SJSA1 (cell line): ENCODE measurements around the gene OLFM3. TPM values are rescaled to one million over a fixed set of nuclear protein-coding genes. Genes with fewer than 3 reads are reported as not detected.

Experiments used
- DNase-seq, 2 experiments: peaks; one replicate each; pipeline ENCODE4 v3.0.0-alpha.2; 2015 to 2020; ENCODE audit warnings: low spot score in 2 of 2, low read depth in 1 of 2
- H3K27ac ChIP-seq: fragments of 250-450 bp; sonication (Bioruptor Pico); 2 replicates; pipeline ENCODE4 v1.5.1; 2020; ENCODE audit warnings: mild to moderate bottlenecking, moderate library complexity
- H3K27me3 ChIP-seq: fragments of 250-450 bp; sonication (Bioruptor Pico); replicated peaks from 2 replicates; pipeline ENCODE4 v1.5.1; 2020; ENCODE audit warnings: mild to moderate bottlenecking, moderate library complexity
- H3K36me3 ChIP-seq: fragments of 250-450 bp; sonication (Bioruptor Pico); 2 replicates; pipeline ENCODE4 v1.5.1; 2020; ENCODE audit warnings: mild to moderate bottlenecking
- H3K4me1 ChIP-seq: fragments of 250-450 bp; sonication (Bioruptor Pico); replicated peaks from 2 replicates; pipeline ENCODE4 v1.6.1; 2021; ENCODE audit warnings: mild to moderate bottlenecking
- H3K4me3 ChIP-seq: fragments of 250-450 bp; sonication (Bioruptor Pico); 2 replicates; pipeline ENCODE4 v1.5.1; 2020; ENCODE audit warnings: mild to moderate bottlenecking
- H3K9me3 ChIP-seq: fragments of 250-450 bp; sonication (Bioruptor Pico); replicated peaks from 2 replicates; pipeline ENCODE4 v1.5.1; 2020; ENCODE audit warnings: mild to moderate bottlenecking
- total RNA-seq: library from RNA; depleted of rRNA; stranded (reverse); fragments of >200 nt; shearing (Covaris generic); gene quantifications from 2 replicates; pipeline ENCODE4 v1.2.3, GENCODE V29; 2014; rRNA removed

The OLFM3 gene
- total RNA-seq = not detected in 2 replicates

DNA sequence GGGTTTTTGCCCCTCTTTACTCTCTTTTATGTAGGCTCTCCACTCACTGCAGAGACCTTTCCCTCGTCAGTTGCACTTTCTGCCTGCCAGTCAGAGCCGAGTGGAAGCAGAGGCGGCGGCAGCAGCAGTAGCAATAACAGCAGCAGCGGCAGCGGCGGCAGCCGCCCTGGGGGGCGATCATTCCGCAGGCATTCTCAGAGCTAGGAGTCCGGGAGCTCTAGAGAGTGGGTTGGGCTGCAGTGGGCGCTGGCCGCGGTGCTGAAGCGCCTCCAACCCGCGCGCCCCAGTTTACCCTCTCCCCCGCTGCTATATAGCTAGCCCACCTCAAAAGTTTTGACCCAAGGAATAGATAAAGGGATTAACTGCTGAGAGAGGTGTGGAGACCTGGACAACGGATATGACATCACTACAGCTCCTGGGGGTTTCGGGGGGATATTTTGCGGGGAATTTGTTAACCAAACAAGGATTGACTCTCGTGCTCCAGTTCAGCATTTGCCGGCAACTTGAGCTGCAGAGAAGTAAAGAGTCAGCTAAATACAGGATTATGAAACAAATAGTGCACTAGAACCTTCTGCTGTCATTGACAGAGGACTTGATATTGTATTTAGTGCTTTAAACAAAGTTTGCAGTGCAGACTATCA, at the start of gene OLFM3:
Gene OLFM3, minus strand, starts transcription at position 102 of the 641 bp plus-strand sequence.
- Histone ChIP-seq H3K9me3 (no peaks in the 10 kb centered on the region), H3K27me3 (0 out of 2 replicates have a peak, but pooled peaks cover 4% of the 10 kb centered on the region), H3K4me3 (no peak within 1 kb of the TSS), H3K4me1 (no peaks in the 10 kb centered on the region), H3K36me3 (no peaks in the 10 kb centered on the region), H3K27ac (no peak within 1 kb of the TSS)
- peak in 1 of 2 experiments; percentile 3 for DNase-seq

DNA sequence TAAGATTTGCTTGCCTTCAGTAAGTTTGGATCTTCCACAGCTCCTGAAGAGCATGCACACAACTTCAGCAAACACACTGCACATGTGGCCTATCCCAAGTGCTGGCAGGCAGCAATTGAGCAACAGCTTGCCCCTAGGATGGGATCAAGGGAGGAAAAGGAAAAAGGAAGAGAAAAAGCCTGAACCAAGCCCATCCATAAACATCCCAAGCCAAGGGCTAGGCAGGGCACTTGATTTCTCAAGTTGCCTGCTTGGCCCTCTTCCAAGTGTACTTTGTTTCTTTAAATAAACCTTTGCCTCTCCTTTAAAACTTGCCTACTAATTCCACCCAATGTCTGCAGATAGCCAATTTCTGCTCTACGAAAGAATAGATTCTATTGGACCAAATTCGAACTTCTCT, 49.0 kb upstream of the OLFM3 start:
- H3K36me3 ChIP-seq = no peaks in the 10 kb centered on the region
- DNase-seq = no peak
- H3K9me3 ChIP-seq = no peaks in the 10 kb centered on the region
- H3K27ac ChIP-seq = no peak overlapping the region
- H3K27me3 ChIP-seq = no peaks in the 10 kb centered on the region
- no peaks in the 10 kb centered on the region for H3K4me1 ChIP-seq
- no peak overlapping the region for H3K4me3 ChIP-seq

DNA sequence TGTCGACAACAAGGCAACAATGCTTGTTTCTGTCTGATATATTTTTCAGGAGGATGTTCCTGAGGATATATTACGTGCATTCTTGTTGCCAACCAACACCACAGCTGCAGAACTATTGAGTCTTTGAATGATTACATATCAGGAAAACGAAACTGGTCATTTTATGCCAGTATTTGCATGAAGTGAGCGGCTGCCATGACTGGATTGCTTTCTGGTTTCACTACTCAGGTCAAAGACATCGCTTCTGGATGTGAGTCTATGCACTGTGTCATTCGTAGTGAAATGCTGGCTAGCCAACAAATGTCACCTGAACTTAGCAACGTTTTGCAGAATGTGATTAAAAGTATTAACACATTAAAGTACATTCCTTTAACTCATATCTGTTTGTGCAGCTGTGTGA, 35.8 kb upstream of the OLFM3 start:
- Histone ChIP-seq H3K27ac (no peak overlapping the region), H3K9me3 (no peaks in the 10 kb centered on the region), H3K27me3 (no peaks in the 10 kb centered on the region), H3K36me3 (no peaks in the 10 kb centered on the region), H3K4me1 (no peaks in the 10 kb centered on the region), H3K4me3 (no peak overlapping the region)
- DNase-seq = no peak

DNA sequence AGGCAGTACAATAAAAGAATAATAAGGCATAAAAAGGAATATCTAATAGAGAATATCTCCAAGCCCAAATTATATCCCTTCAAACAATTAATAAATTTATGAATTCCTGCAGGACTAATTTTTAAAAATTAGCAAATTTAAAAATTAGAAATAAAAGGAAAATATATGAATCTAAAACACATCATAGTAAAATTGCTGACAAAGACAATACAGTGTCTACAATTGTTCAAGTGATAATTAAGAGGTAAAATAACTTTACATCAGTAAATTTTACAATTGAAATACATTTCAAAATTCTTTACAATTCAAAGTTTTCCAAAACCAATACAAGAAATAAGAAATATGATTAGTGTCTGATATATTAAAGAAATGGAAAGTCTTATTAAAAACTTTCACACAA, 22.8 kb upstream of the OLFM3 start:
- H3K9me3 ChIP-seq = no peaks in the 10 kb centered on the region
- DNase-seq = no peak
- H3K27me3 ChIP-seq = no peaks in the 10 kb centered on the region
- H3K4me1 ChIP-seq = no peaks in the 10 kb centered on the region
- H3K4me3 ChIP-seq = no peak overlapping the region
- no peak overlapping the region for H3K27ac ChIP-seq
- no peaks in the 10 kb centered on the region for H3K36me3 ChIP-seq

DNA sequence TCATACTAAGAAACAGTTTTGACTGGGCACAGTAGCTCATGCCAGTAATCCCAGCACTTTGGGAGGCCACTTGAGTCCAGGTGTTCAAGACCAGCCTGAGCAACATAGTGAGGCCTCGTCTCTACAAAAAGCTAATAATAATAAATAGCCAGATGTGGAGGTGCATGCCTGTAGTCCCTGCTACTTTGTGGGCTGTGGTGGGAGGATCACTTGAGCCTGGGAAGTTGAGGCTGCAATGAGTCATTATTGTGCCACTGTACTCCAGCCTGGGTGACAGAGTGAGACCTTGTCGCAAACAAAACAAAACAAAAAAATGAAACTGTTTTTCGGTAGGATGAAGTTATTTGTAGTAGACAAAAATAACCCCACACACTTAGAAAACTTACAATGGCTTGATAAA, 19.0 kb upstream of the OLFM3 start:
- H3K36me3 ChIP-seq = no peaks in the 10 kb centered on the region
- no peaks in the 10 kb centered on the region for H3K4me1 ChIP-seq
- DNase-seq = no peak
- H3K27ac ChIP-seq = no peak overlapping the region
- no peak overlapping the region for H3K4me3 ChIP-seq
- H3K27me3 ChIP-seq = no peaks in the 10 kb centered on the region
- no peaks in the 10 kb centered on the region for H3K9me3 ChIP-seq

DNA sequence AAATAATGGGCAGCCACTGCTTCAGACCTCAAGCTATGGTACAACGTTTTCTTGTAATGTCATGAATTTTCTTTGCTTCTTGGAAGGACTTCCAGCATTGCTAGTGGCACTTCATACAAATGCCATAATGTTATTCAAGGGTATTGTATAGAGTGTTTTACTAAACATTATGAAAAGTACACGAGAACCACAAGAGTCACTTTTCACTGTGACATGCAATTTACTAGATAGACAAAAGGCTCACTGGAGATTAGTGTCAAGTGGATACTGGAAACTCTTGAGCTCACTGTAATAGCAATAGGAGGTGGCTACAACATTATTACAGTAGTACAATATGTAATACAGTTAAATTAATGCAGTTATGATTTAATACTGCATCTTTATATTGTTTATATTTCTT, 5.3 kb upstream of the OLFM3 start:
- H3K27ac ChIP-seq = no peak overlapping the region
- no peaks in the 10 kb centered on the region for H3K36me3 ChIP-seq
- H3K27me3 ChIP-seq = no peaks in the 10 kb centered on the region
- H3K4me3 ChIP-seq = no peak overlapping the region
- H3K9me3 ChIP-seq = no peaks in the 10 kb centered on the region
- no peak for DNase-seq
- H3K4me1 ChIP-seq = no peaks in the 10 kb centered on the region

DNA sequence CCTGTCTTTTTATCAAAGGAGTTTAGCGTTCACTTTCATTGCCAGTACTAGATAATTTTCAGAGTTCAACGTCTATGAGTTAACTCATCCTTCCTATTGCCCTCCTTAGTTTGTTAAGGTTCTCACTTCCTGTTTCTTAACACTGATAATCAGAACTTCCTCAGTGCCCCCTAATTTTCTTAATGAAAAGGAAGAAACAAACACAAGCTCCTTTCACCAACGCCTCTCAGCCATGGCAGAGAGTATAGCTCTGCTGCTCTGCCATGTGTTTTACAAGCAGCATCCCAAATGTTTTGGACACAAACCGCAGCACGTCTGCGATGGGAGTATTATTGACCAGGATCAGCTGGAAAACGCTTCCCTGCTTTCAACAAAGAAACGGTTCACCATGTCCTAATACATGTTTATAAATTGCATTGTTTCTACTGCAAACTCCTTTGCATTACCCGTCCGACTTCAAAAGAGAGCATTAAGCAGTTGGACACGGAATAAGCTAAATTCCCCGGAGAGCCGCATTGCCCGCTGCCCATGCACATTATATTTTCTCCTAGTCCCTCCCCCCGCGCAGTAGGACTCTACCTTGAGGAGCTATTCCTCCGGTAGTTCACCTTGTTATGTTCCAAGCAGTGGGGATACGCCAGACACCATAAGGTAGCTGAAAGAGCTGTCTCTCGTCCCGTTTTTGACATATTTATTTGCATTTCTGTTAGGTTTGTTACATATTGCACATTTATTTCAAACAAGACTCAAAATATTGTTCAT, 561 bp downstream of the OLFM3 start:
- no peaks in the 10 kb centered on the region for H3K36me3 ChIP-seq
- 0 out of 2 replicates have a peak, but pooled peaks cover 4% of the 10 kb centered on the region for H3K27me3 ChIP-seq
- no peaks in the 10 kb centered on the region for H3K4me1 ChIP-seq
- H3K4me3 ChIP-seq = no peak overlapping the region
- no peak for DNase-seq
- H3K9me3 ChIP-seq = no peaks in the 10 kb centered on the region
- H3K27ac ChIP-seq = no peak overlapping the region

DNA sequence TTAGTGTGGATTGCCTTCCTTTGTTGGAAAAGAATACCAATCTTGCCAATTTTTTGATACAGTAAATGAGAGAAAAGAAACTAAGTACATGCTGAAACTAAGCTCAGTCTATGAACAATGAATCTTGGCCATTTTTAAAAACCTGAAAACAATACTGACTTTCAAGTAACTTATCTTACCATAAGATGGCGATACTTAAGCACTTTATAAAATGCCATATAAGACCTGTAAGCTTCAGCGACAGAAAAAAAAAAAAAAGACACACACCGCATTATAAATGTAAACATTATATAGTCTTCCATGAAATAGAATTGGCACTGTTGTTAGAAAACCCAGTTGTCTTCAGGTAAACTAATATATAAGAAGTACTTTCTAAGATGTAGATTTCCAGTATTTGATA, 3.0 kb downstream of the OLFM3 start:
- Histone ChIP-seq H3K4me3 (no peak overlapping the region), H3K4me1 (no peaks in the 10 kb centered on the region)

DNA sequence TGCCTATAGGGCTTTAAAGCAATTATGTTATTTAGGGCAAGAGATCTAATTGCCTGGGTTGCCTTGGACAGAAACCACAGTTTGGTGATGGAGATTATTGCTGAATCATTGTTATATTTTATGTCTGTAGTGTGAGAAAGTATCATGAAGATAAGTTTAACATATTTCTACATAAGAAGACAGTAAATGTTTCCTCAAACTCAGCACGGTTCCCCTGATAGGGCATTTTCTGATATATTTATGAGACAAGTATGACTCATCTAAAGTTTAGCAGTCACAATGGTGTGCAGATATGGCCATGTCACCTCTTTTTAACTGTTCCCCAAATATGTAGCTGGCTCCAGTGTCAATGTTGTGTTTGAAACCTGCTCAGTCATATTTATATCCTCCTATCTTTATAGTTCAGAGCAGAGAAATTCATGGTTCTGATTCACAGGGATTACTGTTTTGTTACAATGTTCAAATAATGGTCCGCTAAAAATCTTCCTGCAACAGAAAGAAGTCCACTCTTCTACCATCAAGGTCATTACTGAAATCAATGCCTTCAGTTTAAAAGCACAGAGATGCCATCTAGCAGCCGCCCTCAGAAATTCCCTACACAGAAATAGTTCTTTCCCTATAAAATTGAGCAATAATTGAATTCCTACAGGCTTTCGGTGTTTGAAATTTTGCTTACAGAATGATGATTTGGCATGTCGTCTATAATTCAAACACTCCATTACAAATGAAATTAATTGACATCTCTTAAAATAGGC, 3.7 kb downstream of the OLFM3 start:
- Histone ChIP-seq H3K4me3 (no peak overlapping the region), H3K36me3 (no peaks in the 10 kb centered on the region), H3K4me1 (no peaks in the 10 kb centered on the region), H3K27me3 (0 out of 2 replicates have a peak, but pooled peaks cover 4% of the 10 kb centered on the region), H3K9me3 (no peaks in the 10 kb centered on the region), H3K27ac (no peak overlapping the region)
- no peak for DNase-seq

More for the DNA sequence above, 3.0 kb downstream of the OLFM3 start:
- no peak overlapping the region for H3K27ac ChIP-seq
- no peaks in the 10 kb centered on the region for H3K36me3 ChIP-seq
- no peaks in the 10 kb centered on the region for H3K9me3 ChIP-seq
- no peak for DNase-seq
- H3K27me3 ChIP-seq = 0 out of 2 replicates have a peak, but pooled peaks cover 4% of the 10 kb centered on the region

DNA sequence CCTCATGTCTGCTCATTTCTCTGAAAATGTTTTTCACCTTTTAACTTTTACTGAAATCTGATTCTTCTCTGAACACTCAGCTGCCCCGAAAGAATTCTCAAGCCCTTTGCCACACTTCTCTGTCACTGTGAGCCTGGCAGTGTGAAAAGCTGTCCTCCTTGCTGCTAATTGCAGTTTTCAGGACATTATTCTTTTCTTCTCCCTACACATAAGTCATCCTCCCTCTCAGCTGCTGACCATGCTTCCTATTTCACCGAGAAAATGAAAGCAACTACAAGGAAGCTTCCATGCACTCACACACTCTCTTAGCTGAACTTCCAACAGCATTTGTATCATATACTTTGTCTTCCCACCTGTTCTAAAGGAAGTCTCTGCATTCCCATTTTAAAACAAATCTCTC, 15.8 kb downstream of the OLFM3 start:
- no peak for DNase-seq
- no peaks in the 10 kb centered on the region for H3K4me1 ChIP-seq
- H3K4me3 ChIP-seq = no peak overlapping the region
- H3K9me3 ChIP-seq = no peaks in the 10 kb centered on the region
- H3K36me3 ChIP-seq = no peaks in the 10 kb centered on the region
- peaks cover 3% of the 10 kb centered on the region; the same call in 1 of the 2 replicates for H3K27me3 ChIP-seq
- no peak overlapping the region for H3K27ac ChIP-seq

DNA sequence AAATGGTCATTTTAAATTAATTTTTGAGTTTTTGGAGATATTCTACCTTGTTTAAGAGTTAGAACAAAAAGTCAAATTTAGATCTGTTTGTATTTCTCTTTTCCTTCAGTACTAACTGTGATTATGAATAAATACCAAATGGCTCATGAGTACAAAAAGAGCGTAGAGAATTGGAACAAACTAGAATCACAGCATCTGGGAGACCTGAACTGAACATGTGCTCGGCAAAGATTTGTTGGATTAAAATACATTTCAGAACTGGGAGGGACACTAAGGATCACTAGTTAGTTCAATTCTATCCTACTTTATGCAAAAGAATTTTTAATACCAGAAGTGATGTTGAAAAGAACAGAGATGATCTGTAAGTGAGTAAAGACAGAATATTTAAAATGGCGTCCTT, 19.5 kb downstream of the OLFM3 start:
- Histone ChIP-seq H3K36me3 (no peaks in the 10 kb centered on the region), H3K4me3 (no peak overlapping the region)
- no peak for DNase-seq

DNA sequence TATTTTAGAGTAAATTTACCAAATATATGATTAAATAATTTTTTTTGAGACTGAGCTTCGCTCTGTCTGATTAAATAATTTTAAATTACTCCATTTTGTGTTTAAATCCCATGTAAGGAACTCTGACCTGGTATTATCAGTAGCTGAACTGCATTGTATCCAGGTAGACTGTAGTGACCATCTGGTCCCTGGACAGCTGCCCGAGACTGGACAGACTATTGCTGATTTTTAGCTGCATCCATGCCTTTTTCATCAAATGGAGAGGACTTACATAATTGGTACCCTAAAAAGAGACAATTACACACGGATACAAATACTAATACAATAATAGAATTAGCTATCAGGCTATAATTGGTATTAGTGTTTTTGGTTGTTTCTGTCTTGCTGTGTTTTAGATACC, 20.6 kb downstream of the OLFM3 start:
- no peak overlapping the region for H3K27ac ChIP-seq
- no peak overlapping the region for H3K4me3 ChIP-seq
- H3K36me3 ChIP-seq = no peaks in the 10 kb centered on the region
- DNase-seq = no peak
- H3K4me1 ChIP-seq = no peaks in the 10 kb centered on the region
- peaks cover 3% of the 10 kb centered on the region; the same call in 1 of the 2 replicates for H3K27me3 ChIP-seq
- H3K9me3 ChIP-seq = no peaks in the 10 kb centered on the region

More for the DNA sequence above, 19.5 kb downstream of the OLFM3 start:
- H3K27me3 ChIP-seq = peaks cover 3% of the 10 kb centered on the region; the same call in 1 of the 2 replicates
- no peaks in the 10 kb centered on the region for H3K4me1 ChIP-seq
- H3K9me3 ChIP-seq = no peaks in the 10 kb centered on the region
- no peak overlapping the region for H3K27ac ChIP-seq

DNA sequence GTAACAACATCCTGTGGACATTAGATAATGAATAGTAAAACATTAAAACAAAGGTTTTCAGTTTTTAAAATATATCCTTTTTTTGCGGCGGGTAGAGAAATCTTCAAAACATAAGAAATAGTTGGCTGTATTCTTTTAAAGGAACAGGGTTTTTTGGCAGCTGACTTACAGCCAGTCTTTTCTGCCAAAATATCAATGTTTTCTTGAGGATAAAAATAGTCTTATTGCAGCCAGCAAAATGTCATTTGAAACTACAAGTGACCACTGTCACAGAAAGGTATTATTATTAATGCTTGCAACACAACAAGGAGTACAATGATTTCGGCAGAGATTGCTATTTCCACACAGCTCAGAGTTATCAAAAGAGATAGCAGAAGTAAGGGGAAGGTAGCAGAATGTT, 21.4 kb downstream of the OLFM3 start:
- no peak for DNase-seq
- Histone ChIP-seq H3K4me1 (no peaks in the 10 kb centered on the region), H3K9me3 (no peaks in the 10 kb centered on the region), H3K4me3 (no peak overlapping the region), H3K27ac (no peak overlapping the region), H3K27me3 (peaks cover 3% of the 10 kb centered on the region; the same call in 1 of the 2 replicates), H3K36me3 (no peaks in the 10 kb centered on the region)
